Loucy (cell line): ENCODE results near the gene SERPINE1.

Experiments
- H2AFZ ChIP-seq: fragments of 200-600 bp; sonication (generic); 2 replicates; pipeline ENCODE4 v1.6.0; 2016; ENCODE audit warnings: antibody characterized with exemption, mild to moderate bottlenecking, low read length, moderate library complexity
- H3F3A ChIP-seq: fragments of 200-600 bp; 2 replicates; pipeline ENCODE4 v1.6.0; 2016; ENCODE audit warnings: antibody characterized with exemption, low read depth, mild to moderate bottlenecking
- H3K27me3 ChIP-seq: fragments of 200-600 bp; sonication (generic); 2 replicates; pipeline ENCODE4 v1.6.1; 2014; ENCODE audit warnings: low read length, mild to moderate bottlenecking; ENCODE audit not compliant: insufficient read depth, poor library complexity, severe bottlenecking
- H3K36me3 ChIP-seq: fragments of 200-600 bp; sonication (generic); 2 replicates; pipeline ENCODE4 v1.6.1; 2016; ENCODE audit warnings: low read length; ENCODE audit not compliant: insufficient read depth
- H3K4me1 ChIP-seq: fragments of 200-600 bp; sonication (generic); 2 replicates; pipeline ENCODE4 v1.5.1; 2014; ENCODE audit warnings: low read length, mild to moderate bottlenecking; ENCODE audit not compliant: insufficient read depth, poor library complexity, severe bottlenecking
- H3K4me2 ChIP-seq: fragments of 200-600 bp; sonication (generic); 2 replicates; pipeline ENCODE4 v1.6.0; 2014; ENCODE audit warnings: antibody characterized with exemption, low read length, low read depth, mild to moderate bottlenecking; ENCODE audit not compliant: poor library complexity, severe bottlenecking
- H3K4me3 ChIP-seq: fragments of 200-600 bp; sonication (generic); 2 replicates; pipeline ENCODE4 v1.5.1; 2014; ENCODE audit warnings: low read length, mild to moderate bottlenecking, mixed read lengths; ENCODE audit not compliant: poor library complexity, severe bottlenecking
- H3K79me2 ChIP-seq: fragments of 200-600 bp; sonication (generic); 2 replicates; pipeline ENCODE4 v1.6.1; 2014; ENCODE audit warnings: low read length; ENCODE audit not compliant: insufficient read depth
- H3K9ac ChIP-seq: fragments of 200-600 bp; sonication (generic); 2 replicates; pipeline ENCODE4 v1.6.0; 2014; ENCODE audit warnings: mild to moderate bottlenecking, low read depth, low read length, moderate library complexity; ENCODE audit not compliant: poor library complexity, severe bottlenecking
- H3K9me2 ChIP-seq: fragments of 200-600 bp; sonication (generic); replicated peaks from 2 replicates; pipeline ENCODE4 v1.6.1; 2016; ENCODE audit warnings: low read depth, low read length, mixed read lengths
- H3K9me3 ChIP-seq: fragments of 200-600 bp; sonication (generic); 2 replicates; pipeline ENCODE4 v1.6.1; 2014; ENCODE audit warnings: mild to moderate bottlenecking, antibody characterized with exemption, low read length, low read depth; ENCODE audit not compliant: insufficient read depth
- H4K20me1 ChIP-seq: fragments of 200-600 bp; sonication (generic); 2 replicates; pipeline ENCODE4 v1.6.0; 2014; ENCODE audit warnings: antibody characterized with exemption, low read length, mild to moderate bottlenecking; ENCODE audit not compliant: insufficient read depth, poor library complexity, severe bottlenecking
- EZH2phosphoT487 ChIP-seq: fragments of 200-600 bp; IDR thresholded peaks from 2 replicates; pipeline ENCODE4 v1.6.1; 2018; ENCODE audit warnings: antibody characterized with exemption, mild to moderate bottlenecking, moderate library complexity, borderline replicate concordance
- TF ChIP-seq, protein P1 (sequence below): fragments of 200-600 bp; sonication (generic); conservative IDR thresholded peaks from 2 replicates; pipeline ENCODE4 v1.5.1; 2014; ENCODE audit warnings: mild to moderate bottlenecking, antibody characterized with exemption, low read length

The SERPINE1 gene

DNA sequence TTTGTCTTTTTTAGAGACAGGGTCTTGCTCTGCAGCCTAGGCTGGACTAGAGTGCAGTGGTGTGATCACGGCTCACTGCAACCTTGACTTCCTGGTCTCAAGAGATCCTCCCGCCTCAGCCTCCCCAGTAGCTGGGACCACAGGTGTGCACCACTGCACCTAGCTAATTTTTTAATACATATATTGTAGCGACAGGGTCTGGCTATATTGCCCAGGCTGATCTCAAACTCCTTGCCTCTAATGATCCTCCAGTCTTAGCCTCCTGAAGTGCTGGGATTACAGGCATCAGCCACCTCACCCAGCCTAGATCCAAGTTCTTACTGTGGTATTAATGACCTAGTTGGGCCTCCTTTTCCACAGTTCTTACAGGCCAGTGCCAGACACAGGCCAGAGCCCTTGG is 11.7 kb upstream of the SERPINE1 start:
- no peaks in the 10 kb centered on the region for H3K27me3 ChIP-seq
- no peak overlapping the region for H3K4me3 ChIP-seq
- no peaks in the 10 kb centered on the region for H3F3A ChIP-seq
- no peak overlapping the region for H3K9ac ChIP-seq
- no peaks in the 10 kb centered on the region for H3K36me3 ChIP-seq
- H4K20me1 ChIP-seq, result no peaks in the 10 kb centered on the region
- H3K9me2 ChIP-seq, result no peaks in the 10 kb centered on the region
- TF ChIP-seq, protein P1, sequence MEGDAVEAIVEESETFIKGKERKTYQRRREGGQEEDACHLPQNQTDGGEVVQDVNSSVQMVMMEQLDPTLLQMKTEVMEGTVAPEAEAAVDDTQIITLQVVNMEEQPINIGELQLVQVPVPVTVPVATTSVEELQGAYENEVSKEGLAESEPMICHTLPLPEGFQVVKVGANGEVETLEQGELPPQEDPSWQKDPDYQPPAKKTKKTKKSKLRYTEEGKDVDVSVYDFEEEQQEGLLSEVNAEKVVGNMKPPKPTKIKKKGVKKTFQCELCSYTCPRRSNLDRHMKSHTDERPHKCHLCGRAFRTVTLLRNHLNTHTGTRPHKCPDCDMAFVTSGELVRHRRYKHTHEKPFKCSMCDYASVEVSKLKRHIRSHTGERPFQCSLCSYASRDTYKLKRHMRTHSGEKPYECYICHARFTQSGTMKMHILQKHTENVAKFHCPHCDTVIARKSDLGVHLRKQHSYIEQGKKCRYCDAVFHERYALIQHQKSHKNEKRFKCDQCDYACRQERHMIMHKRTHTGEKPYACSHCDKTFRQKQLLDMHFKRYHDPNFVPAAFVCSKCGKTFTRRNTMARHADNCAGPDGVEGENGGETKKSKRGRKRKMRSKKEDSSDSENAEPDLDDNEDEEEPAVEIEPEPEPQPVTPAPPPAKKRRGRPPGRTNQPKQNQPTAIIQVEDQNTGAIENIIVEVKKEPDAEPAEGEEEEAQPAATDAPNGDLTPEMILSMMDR, result no peak
- no peak for TF ChIP-seq EZH2phosphoT487
- H3K79me2 ChIP-seq, result no peaks in the 10 kb centered on the region
- no peak overlapping the region for H3K4me2 ChIP-seq
- H2AFZ ChIP-seq, result no peak overlapping the region
- H3K9me3 ChIP-seq, result no peaks in the 10 kb centered on the region
- H3K4me1 ChIP-seq, result no peaks in the 10 kb centered on the region

DNA sequence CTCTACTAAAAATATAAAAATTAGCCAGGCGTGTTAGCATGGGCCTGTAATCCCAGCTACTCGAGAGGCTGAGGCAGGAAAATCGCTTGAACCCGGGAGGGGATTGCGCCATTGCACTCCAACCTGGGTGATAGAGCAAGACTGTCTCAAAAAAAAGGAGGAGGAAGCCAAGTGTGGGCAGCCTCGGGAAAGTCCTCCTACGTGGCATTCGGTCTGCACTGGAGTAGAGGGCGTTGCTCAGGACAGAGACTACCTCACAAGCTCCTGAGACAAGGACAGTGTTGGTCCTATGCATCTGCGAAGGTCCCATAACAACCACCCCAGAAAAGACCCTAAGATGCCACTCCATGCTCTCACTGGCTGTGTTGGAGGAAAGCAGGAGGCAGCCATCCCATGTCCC is 10.0 kb upstream of the SERPINE1 start:
- H3K4me1 ChIP-seq, result no peaks in the 10 kb centered on the region
- H3K4me2 ChIP-seq, result no peak overlapping the region
- no peak overlapping the region for H2AFZ ChIP-seq
- H3K36me3 ChIP-seq, result no peaks in the 10 kb centered on the region
- H3K27me3 ChIP-seq, result no peaks in the 10 kb centered on the region
- H4K20me1 ChIP-seq, result no peaks in the 10 kb centered on the region
- no peaks in the 10 kb centered on the region for H3K9me3 ChIP-seq
- no peaks in the 10 kb centered on the region for H3K79me2 ChIP-seq
- TF ChIP-seq, protein P1, result no peak
- no peak for TF ChIP-seq EZH2phosphoT487
- no peak overlapping the region for H3K9ac ChIP-seq
- no peak overlapping the region for H3K4me3 ChIP-seq
- H3K9me2 ChIP-seq, result no peaks in the 10 kb centered on the region
- H3F3A ChIP-seq, result no peaks in the 10 kb centered on the region

DNA sequence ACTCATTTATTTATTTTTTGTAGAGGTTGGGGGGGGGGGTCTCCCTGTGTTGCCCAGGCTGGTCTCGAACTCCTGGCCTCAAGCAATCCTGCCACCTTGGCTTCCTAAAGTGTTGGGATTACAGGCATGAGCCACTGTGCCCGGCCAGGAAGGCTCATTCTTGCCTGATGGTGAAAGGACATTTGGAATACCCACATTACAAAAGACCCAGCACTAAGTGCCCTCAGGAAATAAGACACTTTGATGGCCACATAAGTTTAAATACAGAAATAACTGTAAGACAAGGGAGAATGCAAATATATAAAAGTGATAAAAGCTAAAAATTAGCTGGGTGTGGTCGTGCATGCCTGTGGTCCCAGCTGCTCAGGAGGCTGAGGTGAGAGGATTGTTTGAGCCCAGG is 8.0 kb upstream of the SERPINE1 start:
- no peaks in the 10 kb centered on the region for H3K27me3 ChIP-seq
- H3K4me3 ChIP-seq, result no peak overlapping the region
- H4K20me1 ChIP-seq, result no peaks in the 10 kb centered on the region
- H3K4me2 ChIP-seq, result no peak overlapping the region
- H3K36me3 ChIP-seq, result no peaks in the 10 kb centered on the region
- H3F3A ChIP-seq, result no peaks in the 10 kb centered on the region
- peaks cover 3% of the 10 kb centered on the region for H3K4me1 ChIP-seq
- no peaks in the 10 kb centered on the region for H3K79me2 ChIP-seq
- no peaks in the 10 kb centered on the region for H3K9me2 ChIP-seq
- H2AFZ ChIP-seq, result no peak overlapping the region
- H3K9me3 ChIP-seq, result no peaks in the 10 kb centered on the region
- no peak overlapping the region for H3K9ac ChIP-seq
- no peak for TF ChIP-seq EZH2phosphoT487
- TF ChIP-seq, protein P1, result no peak
